Spinal cord (tissue), 10 donors: ENCODE results near the gene BUD13. TPM values are rescaled to one million over a fixed set of nuclear protein-coding genes. Genes with fewer than 3 reads are reported as not detected.
"Not testable (repeated sequence)": the region's sequence is repeated elsewhere in the genome, so short reads cannot be mapped to it uniquely, and the experiment has no call there.

ENCODE experiments used
- DNase-seq, 6 donors: peaks; one replicate each; pipeline versions ENCODE4 v3.0.0 to v3.0.0-alpha.2; 2013 to 2015; ENCODE audit warnings: low spot score in 6 of 6, low read depth in 4 of 6
- H3K27ac ChIP-seq: one replicate; pipeline ENCODE4 v1.5.1; 2013; ENCODE audit warnings: low read depth, low read length, control low read depth
- H3K27me3 ChIP-seq: one replicate; pipeline ENCODE4 v1.6.1; 2013; ENCODE audit warnings: low read length; ENCODE audit not compliant: control insufficient read depth, insufficient read depth
- H3K36me3 ChIP-seq: one replicate; pipeline ENCODE4 v1.6.1; 2013; ENCODE audit warnings: low read length; ENCODE audit not compliant: control insufficient read depth, insufficient read depth
- H3K4me1 ChIP-seq: one replicate; pipeline ENCODE4 v1.6.1; 2013; ENCODE audit warnings: low read length; ENCODE audit not compliant: control insufficient read depth, insufficient read depth
- H3K4me3 ChIP-seq: one replicate; pipeline ENCODE4 v1.5.1; 2013; ENCODE audit warnings: low read depth, low read length, control low read depth
- H3K9me3 ChIP-seq: one replicate; pipeline ENCODE4 v1.6.1; 2013; ENCODE audit warnings: low read length; ENCODE audit not compliant: control insufficient read depth, insufficient read depth
- WGBS: methylation state at CpG from one replicate; pipeline ENCODE4 v1.1.5; 2013; ENCODE audit warnings: missing lambda C conversion rate; ENCODE audit not compliant: insufficient coverage; 5-methylcytosine and 5-hydroxymethylcytosine counted together
- polyA plus RNA-seq, 2 donors: library from polyadenylated mRNA; unstranded; fragments of 120-200 nt; gene quantifications; one replicate each; pipeline ENCODE4 v1.2.1, GENCODE V29; 2013; ENCODE audit not compliant: insufficient read length in 2 of 2
- total RNA-seq, 2 donors: library from RNA; depleted of rRNA in 1 of 2; stranded (reverse); fragments of 120-200 nt in 1 of 2; fragments of >200 nt in 1 of 2; gene quantifications; one replicate each; pipeline versions ENCODE4 v1.2.3 to v1.2.4, GENCODE V29; 2013 to 2014
- donor health status: healthy.

BUD13 gene
- total and polyA plus RNA-seq, 4 donors = 11.1 to 22.3 (median 17.0) TPM

GRCh38 chr11:116773203-116774097 is 663 bp upstream of the BUD13 start:
- Histone ChIP-seq H3K4me1 (peaks cover 9% of the 10 kb centered on the region), H3K36me3 (peaks cover 12% of the 10 kb centered on the region), H3K27me3 (no peaks in the 10 kb centered on the region), H3K4me3 (peak overlapping the region; percentile 97), H3K27ac (peak overlapping the region; percentile 95), H3K9me3 (no peaks in the 10 kb centered on the region)
- 0% methylated on average over 10 of the region's 25 CpGs for WGBS
- DNase-seq = peak in 2 of 6 donors; percentile 31 to 35

- H3K27me3 ChIP-seq = no peaks in the 10 kb centered on the region
- 27% methylated on average over 1 of the region's 2 CpGs for WGBS
- H3K36me3 ChIP-seq = peaks cover 12% of the 10 kb centered on the region
- DNase-seq = no peak
- H3K4me3 ChIP-seq = peak overlapping the region; percentile 97
- no peaks in the 10 kb centered on the region for H3K9me3 ChIP-seq
- H3K27ac ChIP-seq = peak overlapping the region; percentile 95
- peaks cover 9% of the 10 kb centered on the region for H3K4me1 ChIP-seq
Observed at GRCh38 chr11:116771935-116772334, 852 bp downstream of the BUD13 start.

GRCh38 chr11:116762132-116762531 is 10.7 kb downstream of the BUD13 start:
- Histone ChIP-seq H3K4me1 (no peaks in the 10 kb centered on the region), H3K36me3 (peaks cover 37% of the 10 kb centered on the region)
- WGBS = 86% methylated on average over 1 of the region's 2 CpGs

GRCh38 chr11:116756044-116756443 is 16.7 kb downstream of the BUD13 start:
- 99% methylated on average over 7 of the region's 8 CpGs for WGBS
- not testable (repeated sequence) for H3K4me3 ChIP-seq, H3K27me3 ChIP-seq, H3K27ac ChIP-seq, H3K4me1 ChIP-seq, DNase-seq, H3K9me3 ChIP-seq
- H3K36me3 ChIP-seq = peaks cover 38% of the 10 kb centered on the region

More at GRCh38 chr11:116762132-116762531, 10.7 kb downstream of the BUD13 start:
- Histone ChIP-seq H3K4me3 (no peak overlapping the region), H3K27me3 (no peaks in the 10 kb centered on the region), H3K27ac (no peak overlapping the region), H3K9me3 (no peaks in the 10 kb centered on the region)
- DNase-seq = no peak

GRCh38 chr11:116750070-116750718 is 22.6 kb downstream of the BUD13 start:
- no peaks in the 10 kb centered on the region for H3K9me3 ChIP-seq
- no peak overlapping the region for H3K27ac ChIP-seq
- H3K27me3 ChIP-seq = no peaks in the 10 kb centered on the region
- peaks cover 23% of the 10 kb centered on the region for H3K36me3 ChIP-seq
- no peak for DNase-seq
- no peaks in the 10 kb centered on the region for H3K4me1 ChIP-seq
- no peak overlapping the region for H3K4me3 ChIP-seq
- 97% methylated on average over 2 of the region's 2 CpGs for WGBS

GRCh38 chr11:116742104-116742503 is 30.7 kb downstream of the BUD13 start:
- WGBS = no CpG with 5 or more reads among the region's 6 CpGs
- no peaks in the 10 kb centered on the region for H3K9me3 ChIP-seq
- DNase-seq = no peak
- no peaks in the 10 kb centered on the region for H3K27me3 ChIP-seq
- H3K4me3 ChIP-seq = no peak overlapping the region
- H3K36me3 ChIP-seq = peaks cover 4% of the 10 kb centered on the region
- no peak overlapping the region for H3K27ac ChIP-seq
- H3K4me1 ChIP-seq = no peaks in the 10 kb centered on the region

- Histone ChIP-seq H3K27me3 (no peaks in the 10 kb centered on the region), H3K36me3 (no peaks in the 10 kb centered on the region), H3K27ac (no peak overlapping the region), H3K4me1 (no peaks in the 10 kb centered on the region), H3K9me3 (no peaks in the 10 kb centered on the region), H3K4me3 (no peak overlapping the region)
- DNase-seq = no peak
- 51% methylated on average over 3 of the region's 4 CpGs for WGBS
Observed at GRCh38 chr11:116740741-116741140, 32.0 kb downstream of the BUD13 start.

GRCh38 chr11:116738975-116739374 is 33.8 kb downstream of the BUD13 start:
- WGBS = 88% methylated on average over 2 of the region's 2 CpGs
- DNase-seq = no peak

GRCh38 chr11:116736763-116737162 is 36.0 kb downstream of the BUD13 start:
- WGBS = 100% methylated on average over 1 of the region's 3 CpGs
- no peak overlapping the region for H3K4me3 ChIP-seq
- H3K27me3 ChIP-seq = no peaks in the 10 kb centered on the region
- peaks cover 14% of the 10 kb centered on the region for H3K4me1 ChIP-seq
- DNase-seq = no peak
- H3K27ac ChIP-seq = no peak overlapping the region
- H3K36me3 ChIP-seq = no peaks in the 10 kb centered on the region
- H3K9me3 ChIP-seq = no peaks in the 10 kb centered on the region

More at GRCh38 chr11:116738975-116739374, 33.8 kb downstream of the BUD13 start:
- no peaks in the 10 kb centered on the region for H3K27me3 ChIP-seq
- no peaks in the 10 kb centered on the region for H3K4me1 ChIP-seq
- H3K27ac ChIP-seq = no peak overlapping the region
- H3K36me3 ChIP-seq = no peaks in the 10 kb centered on the region
- H3K4me3 ChIP-seq = no peak overlapping the region
- H3K9me3 ChIP-seq = no peaks in the 10 kb centered on the region
